ENCODE measurements around the gene BOD1L1.

BOD1L1 gene

DNA sequence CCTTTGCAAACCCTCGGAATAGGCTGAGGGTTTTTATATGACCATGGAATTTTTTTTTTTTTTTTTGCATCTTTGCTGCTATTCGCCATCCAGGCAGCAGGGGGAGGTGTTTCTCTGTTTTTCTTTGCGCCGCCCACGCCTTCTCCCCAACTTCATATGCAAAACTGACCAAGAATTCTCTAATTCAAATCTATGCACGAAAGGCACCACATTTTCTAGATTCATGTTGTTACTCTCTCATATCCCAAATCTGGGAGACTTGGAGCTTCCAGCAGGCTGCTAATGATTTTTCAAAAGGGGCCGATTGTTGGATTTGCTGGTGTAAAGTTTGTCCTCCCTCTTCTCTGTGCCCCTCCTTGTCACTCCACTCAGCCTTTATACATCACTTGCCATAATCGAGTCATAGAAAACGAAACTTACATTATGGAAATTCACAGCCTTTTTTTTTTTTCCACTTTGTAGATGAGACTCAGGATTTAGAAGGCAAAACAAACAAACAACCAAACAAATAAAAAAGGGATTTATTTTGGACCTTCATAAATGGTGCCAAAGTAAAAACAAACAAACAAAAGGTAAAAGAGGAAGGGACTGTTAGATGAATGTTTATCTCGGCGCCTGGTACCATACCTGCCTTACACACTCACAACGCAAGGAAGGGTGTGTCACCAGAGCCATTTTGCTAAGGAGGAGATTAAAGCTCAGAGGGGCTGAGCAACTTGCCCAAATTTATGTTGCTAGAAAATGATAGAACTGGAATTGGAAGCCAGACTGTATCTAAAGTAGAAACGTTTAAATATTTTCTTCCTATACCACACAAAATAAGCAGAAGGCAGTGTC lies 29.3 kb upstream of the BOD1L1 start:
- peak overlapping the region; percentile 25 to 32 for H3K4me3 ChIP-seq (replicated peaks in 1 of 2; ENCODE audit: low read depth in 2 of 2, low read length in 2 of 2)
- peak; percentile 83 to 86 for DNase-seq (ENCODE audit: low read depth in 2 of 2)
- TF ChIP-seq, protein P1, sequence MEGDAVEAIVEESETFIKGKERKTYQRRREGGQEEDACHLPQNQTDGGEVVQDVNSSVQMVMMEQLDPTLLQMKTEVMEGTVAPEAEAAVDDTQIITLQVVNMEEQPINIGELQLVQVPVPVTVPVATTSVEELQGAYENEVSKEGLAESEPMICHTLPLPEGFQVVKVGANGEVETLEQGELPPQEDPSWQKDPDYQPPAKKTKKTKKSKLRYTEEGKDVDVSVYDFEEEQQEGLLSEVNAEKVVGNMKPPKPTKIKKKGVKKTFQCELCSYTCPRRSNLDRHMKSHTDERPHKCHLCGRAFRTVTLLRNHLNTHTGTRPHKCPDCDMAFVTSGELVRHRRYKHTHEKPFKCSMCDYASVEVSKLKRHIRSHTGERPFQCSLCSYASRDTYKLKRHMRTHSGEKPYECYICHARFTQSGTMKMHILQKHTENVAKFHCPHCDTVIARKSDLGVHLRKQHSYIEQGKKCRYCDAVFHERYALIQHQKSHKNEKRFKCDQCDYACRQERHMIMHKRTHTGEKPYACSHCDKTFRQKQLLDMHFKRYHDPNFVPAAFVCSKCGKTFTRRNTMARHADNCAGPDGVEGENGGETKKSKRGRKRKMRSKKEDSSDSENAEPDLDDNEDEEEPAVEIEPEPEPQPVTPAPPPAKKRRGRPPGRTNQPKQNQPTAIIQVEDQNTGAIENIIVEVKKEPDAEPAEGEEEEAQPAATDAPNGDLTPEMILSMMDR (IDR thresholded peaks at IDR 0.05; ENCODE audit: low read depth, low read length): peak; percentile 73

DNA sequence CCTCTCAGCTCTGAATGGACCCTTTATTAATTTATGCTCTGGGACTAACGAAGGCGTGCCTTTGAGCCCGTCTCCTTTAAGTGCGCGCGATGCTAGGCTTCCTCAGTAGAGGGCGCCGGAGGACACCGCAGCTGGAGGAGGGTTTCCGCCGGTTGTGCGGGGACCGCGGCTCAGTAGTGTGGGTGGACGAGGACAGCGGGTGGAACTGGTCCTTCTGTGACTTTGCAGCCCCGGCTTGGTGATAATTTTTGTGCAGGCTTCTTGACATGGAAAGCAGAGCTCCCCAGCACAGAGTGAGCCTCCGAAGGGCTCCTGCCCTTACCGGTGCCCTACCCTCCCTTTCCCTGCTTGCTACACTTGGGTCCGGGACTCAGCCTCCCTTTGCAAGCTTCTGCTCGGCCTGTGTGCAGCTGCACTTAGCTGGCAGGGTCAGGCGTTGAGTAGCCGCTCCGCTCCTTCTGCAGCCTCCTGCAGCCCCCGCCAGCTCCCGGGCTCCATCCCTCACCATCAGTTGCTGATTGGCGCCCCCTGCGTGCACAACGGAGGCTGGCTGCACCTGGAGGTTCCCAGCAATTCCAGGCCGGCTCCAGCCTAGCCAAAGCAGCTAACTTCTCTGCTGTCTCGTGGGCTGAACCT lies 26.8 kb upstream of the BOD1L1 start:
- TF ChIP-seq, protein P1 (IDR thresholded peaks at IDR 0.05; ENCODE audit: low read depth, low read length): peak; percentile 96
- peak; percentile 76 to 81 for DNase-seq (ENCODE audit: low read depth in 2 of 2)

DNA sequence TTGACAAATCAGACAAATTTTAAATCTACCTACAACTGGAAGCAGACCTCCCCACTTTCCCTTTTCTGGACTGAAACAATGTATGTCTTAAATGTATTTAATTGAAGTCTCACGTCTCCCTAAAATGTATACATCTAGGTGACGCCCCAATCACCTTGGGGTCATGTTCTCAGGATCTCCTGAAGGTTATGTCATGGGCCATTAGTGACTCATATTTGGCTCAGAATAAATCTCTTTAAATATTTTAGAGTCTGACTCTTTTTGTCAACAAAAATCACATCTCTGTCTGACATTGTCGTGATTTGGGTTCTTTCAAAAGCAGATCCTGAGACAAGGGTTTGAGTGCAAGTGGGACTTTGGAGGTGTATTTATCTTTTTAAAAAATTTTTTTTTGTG lies 26.2 kb upstream of the BOD1L1 start:
- peak in 1 of 2 donors; percentile 55 for DNase-seq (ENCODE audit: low read depth in 2 of 2)
- no peak overlapping the region for H3K4me3 ChIP-seq (replicated peaks in 1 of 2; ENCODE audit: low read depth in 2 of 2, low read length in 2 of 2)
- TF ChIP-seq, protein P1 (IDR thresholded peaks at IDR 0.05; ENCODE audit: low read depth, low read length): no peak

More for the DNA sequence above, 26.8 kb upstream of the BOD1L1 start:
- peak overlapping the region; percentile 55 to 59 for H3K4me3 ChIP-seq (replicated peaks in 1 of 2; ENCODE audit: low read depth in 2 of 2, low read length in 2 of 2)

DNA sequence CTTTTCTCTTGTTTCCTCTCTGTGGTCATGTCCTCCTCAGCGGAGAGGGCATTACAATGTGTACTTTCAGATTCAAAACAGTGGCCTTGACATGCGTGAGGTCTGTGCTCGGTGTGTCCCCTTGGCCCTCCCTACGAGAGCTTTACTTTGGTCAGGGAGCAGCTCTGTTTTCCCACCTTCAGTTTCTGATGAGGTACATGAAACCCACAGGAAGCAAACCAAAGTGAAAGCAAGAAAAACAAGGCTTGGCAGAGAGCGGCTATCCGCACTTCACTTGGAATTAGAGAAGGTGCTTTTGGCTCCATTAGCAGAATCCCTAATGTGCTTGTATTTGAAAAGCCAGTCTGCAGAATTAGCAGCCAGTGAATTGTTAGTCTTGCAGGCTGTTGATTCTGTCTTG lies 19.5 kb upstream of the BOD1L1 start:
- peak in 1 of 2 donors; percentile 3 for DNase-seq (ENCODE audit: low read depth in 2 of 2)
- TF ChIP-seq, protein P1 (IDR thresholded peaks at IDR 0.05; ENCODE audit: low read depth, low read length): no peak
- no peak overlapping the region for H3K4me3 ChIP-seq (replicated peaks in 1 of 2; ENCODE audit: low read depth in 2 of 2, low read length in 2 of 2)

DNA sequence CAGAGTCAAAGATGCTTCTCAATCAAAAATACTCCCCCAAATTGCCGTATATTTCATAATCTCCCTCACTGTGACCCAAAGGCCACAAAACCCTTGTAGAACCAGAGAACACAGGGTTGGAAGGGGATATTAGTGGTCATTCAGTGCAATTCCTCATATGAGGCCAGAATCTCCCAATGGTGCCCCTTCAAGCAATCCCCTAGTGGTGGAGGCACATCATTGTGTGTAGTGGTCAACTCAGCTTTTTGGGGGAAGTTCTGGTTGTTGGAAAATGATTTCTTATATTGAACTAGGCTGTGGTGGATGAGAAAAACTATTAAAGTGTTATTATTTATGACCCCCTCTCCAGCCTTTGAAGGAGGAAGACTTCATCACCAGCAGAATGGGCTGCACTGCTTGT lies 17.6 kb upstream of the BOD1L1 start:
- TF ChIP-seq, protein P1 (IDR thresholded peaks at IDR 0.05; ENCODE audit: low read depth, low read length): peak; percentile 9
- DNase-seq (ENCODE audit: low read depth in 2 of 2): no peak
- H3K4me3 ChIP-seq (replicated peaks in 1 of 2; ENCODE audit: low read depth in 2 of 2, low read length in 2 of 2): no peak overlapping the region

DNA sequence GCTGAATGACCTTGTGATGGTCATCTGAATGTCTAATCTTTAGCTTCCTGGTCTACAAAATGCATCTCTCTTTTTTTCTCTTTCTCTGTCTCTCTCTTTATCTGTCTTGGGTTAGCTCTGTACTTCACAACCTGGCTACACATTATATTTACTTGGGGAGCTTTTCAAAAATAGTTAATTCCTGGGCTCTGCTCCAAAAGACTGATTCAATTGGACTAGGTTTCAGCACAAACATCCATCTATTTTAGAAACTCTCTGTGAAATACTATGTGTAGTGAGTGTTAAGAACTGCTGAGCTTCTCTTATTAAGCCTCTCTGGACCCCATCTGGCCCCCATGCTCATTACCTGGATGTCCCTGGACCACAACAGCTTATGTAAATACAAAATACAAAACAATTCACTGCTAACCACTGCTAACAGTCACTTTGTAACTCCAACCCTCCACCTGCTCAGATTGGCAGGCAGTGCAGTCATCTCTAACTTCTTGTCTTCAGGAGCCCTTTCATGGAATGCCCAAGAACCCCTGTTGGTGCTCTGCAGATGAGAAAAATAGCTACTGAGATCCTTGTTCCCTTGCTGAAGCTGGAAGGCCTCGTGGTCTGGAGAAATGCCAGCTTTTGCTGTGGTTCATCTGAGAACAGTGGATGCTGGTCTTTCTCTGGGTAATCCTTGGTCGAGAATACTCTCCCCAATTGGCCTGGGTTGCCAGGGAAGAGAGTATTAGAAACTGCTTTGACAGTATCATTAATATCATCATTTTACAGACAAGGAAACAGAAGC lies 14.8 kb upstream of the BOD1L1 start:
- TF ChIP-seq, protein P1 (IDR thresholded peaks at IDR 0.05; ENCODE audit: low read depth, low read length): no peak
- no peak overlapping the region for H3K4me3 ChIP-seq (replicated peaks in 1 of 2; ENCODE audit: low read depth in 2 of 2, low read length in 2 of 2)
- DNase-seq (ENCODE audit: low read depth in 2 of 2): peak; percentile 56 to 66
